Cardiac fibroblast (primary cell): ENCODE data around the gene DFFA.

Experiments
- DNase-seq, 2 donors: peaks; one replicate each; pipeline versions ENCODE4 v3.0.0 to v3.0.0-alpha.2; 2010; ENCODE audit warnings: low read depth in 2 of 2
- H3K4me3 ChIP-seq, 2 donors: replicated peaks in 1 of 2; 1 replicate in 1 of 2; 2 replicates in 1 of 2; pipeline ENCODE4 v1.5.1; 2011; ENCODE audit warnings: low read depth in 2 of 2, low read length in 2 of 2, mild to moderate bottlenecking in 2 of 2, moderate library complexity in 1 of 2
- CTCF ChIP-seq: IDR thresholded peaks from one replicate; pipeline ENCODE4 v1.5.1; 2011; ENCODE audit warnings: low read depth, mild to moderate bottlenecking, low read length, inconsistent platforms

DFFA gene

DNA sequence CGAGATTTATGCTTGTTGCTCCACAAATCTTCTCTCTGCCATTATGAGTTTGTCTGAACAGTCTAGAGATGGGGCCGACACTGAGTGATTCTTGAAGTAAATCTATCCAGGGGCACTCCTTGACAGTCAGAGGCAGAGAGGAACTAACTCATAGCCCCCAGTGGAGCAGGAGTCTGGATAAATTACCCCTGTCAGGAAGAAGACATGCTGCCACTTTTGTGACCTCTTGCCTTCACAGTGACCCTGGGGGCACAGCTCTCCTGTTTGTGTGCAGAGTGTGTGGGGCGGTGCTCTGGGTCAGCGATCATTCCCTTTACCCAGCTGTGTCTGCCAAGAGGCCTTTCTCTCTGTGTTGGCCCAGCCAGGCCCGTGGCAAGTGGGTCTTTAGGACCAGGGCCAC lies 31.9 kb upstream of the DFFA start:
- DNase-seq, result no peak
- TF ChIP-seq CTCF, result no peak
- no peak overlapping the region for H3K4me3 ChIP-seq

- no peak for TF ChIP-seq CTCF
- no peak overlapping the region for H3K4me3 ChIP-seq
- no peak for DNase-seq
Measured at GRCh38 chr1:10502206-10502605, 29.9 kb upstream of the DFFA start.

GRCh38 chr1:10498231-10498630 lies 25.9 kb upstream of the DFFA start:
- DNase-seq, result no peak

GRCh38 chr1:10497109-10497508 lies 24.8 kb upstream of the DFFA start:
- DNase-seq, result no peak
- no peak overlapping the region for H3K4me3 ChIP-seq
- TF ChIP-seq CTCF, result no peak

More at GRCh38 chr1:10498231-10498630, 25.9 kb upstream of the DFFA start:
- no peak for TF ChIP-seq CTCF
- no peak overlapping the region for H3K4me3 ChIP-seq

DNA sequence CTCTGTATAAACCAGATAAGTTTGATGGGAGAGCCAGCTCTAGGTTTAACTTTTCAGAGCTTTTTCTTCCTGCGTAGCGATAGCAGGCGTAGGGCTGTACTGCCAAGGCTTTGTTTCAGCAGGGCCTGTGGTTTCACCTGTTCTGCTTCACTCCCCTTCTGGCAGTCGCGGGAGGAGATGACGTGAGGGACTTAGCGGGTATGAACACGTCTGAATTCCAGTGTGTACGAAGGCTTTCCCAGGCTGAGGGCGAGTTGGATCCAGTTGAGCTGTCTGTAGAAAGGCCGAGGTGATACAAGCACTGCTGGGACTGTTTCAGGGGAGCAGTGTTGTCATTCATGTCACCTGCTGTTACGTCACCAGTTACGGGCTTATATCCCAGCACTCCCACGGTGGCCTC lies 23.6 kb upstream of the DFFA start:
- no peak overlapping the region for H3K4me3 ChIP-seq
- DNase-seq, result no peak
- no peak for TF ChIP-seq CTCF

DNA sequence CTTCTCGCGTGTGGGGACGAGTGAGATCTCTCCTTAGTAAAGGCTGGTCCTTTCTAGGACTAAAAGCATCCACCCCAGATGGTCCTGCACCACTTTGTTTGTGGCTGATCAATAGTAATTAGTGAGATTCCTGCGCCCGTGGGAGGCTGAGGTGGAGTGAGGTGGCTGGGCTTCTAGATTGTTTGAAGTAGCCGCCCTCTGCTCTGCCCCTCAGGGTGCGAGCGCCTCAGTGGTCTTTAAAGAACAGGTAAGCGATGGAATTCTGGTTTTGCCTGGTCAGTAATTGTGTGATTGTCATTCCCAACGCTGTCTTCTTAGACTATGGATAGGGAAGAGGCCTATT lies 23.1 kb upstream of the DFFA start:
- no peak for DNase-seq
- TF ChIP-seq CTCF, result no peak
- H3K4me3 ChIP-seq, result no peak overlapping the region

- peak; percentile 65 to 75 for DNase-seq
- peak; percentile 85 for TF ChIP-seq CTCF
Measured at GRCh38 chr1:10494754-10495474, 22.6 kb upstream of the DFFA start.

More at GRCh38 chr1:10494754-10495474, 22.6 kb upstream of the DFFA start:
- H3K4me3 ChIP-seq, result peak overlapping the region in 1 of 2 donors; percentile 16
